Measurements from ENCODE around the gene DENND1A.

DENND1A gene

DNA sequence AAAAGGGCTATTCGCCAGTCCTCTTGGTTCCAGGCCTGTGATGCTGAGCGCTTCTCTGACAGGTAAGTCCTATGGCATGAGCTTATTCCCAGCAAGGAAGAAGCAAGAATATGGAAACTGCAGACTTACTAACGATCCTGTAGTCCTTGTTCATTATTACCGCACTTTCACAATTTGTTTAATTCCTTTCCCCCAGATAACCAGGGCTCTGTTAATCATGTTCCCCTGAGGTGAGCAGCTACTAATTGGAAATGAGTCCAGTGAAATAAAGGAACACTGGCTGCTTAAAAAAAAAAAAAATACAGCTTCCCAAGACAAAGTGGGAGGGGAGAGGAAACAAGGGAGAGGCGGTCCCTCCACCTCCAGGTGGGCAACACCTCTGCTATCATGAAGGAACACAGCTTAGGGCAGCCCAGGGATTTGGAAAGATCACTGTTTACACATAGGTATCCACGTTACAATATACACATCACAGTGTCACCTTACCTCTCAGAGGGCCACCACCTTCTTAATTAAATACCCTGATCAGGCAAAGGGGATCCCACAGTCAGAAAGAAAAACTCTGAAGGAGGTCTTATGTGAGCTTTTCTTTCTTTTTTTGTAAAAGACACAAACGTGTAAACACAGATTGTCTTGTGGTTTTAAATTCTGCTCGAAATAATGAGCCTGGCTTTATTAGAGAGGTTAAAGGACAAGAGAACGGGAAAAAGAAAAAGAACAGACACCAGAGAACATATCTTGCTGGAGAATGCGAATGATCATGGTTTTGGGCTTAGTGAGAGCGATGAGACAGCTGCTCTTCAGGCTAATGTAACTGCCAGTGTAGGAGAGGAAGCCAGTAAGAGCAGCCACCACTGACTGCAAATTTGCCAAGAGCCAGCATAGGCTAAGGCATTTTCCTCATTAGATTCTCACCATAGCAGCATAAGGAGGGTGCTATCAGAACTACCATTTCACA is 315.3 kb downstream of the DENND1A start:
- ATAC-seq (no peak), DNase-seq (no peak)

DNA sequence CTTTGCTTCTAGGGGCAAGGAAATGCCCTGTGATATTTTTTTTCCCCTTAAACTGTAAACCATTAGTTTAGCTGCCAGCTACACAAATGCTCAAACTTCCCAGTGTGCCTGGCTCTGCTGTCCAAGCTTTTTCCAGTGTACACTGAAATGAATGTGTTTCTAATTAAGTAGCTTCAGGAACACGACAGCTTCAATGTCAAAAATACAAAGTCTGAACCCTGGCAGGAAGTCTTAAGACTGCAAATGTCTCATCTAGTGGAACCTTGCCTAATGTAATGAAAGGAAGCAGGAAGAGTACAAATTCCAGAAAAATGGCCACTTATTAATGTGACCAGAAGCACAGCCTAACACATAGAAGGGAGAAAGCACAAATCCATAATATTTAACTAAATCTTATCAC is 318.7 kb downstream of the DENND1A start:
- no peak for DNase-seq
- no peak for ATAC-seq

DNA sequence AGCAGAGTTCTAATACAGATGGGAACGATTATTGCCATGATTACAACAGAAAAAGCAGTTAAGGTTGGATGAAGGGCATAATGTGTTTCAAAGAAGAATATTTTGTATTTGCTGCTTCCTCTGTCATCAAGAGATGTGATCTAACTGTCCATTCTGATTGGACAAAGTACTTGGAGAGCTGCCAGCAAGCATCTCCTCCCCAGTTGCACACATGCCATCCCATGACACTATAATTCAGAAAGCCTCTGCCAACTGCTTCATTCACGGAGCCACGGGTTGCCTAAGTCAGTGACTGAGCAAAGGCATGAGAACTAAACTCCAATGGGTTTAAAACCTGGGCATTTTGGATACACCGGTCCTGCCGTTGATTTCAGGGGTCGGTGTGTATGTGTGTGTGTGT is 320.1 kb downstream of the DENND1A start:
- ATAC-seq = no peak

DNA sequence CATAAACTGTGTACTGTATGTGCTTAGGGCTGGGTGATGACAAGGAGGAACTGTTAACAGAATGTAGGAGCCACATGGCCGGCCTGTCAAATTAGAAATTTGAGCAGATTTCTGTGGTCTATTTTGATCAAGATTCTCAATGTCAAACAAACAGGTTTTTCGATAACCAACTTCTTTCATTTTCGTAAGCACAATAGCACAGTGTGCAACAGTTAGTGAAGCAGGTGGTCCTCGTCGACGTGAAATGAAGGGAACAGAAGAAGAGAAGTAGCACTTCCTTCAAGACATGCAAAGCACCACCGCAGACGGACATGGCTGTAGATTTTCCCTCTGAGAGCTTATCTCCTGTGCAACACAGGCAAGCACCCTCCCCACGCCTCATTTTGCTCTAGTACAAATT is 321.8 kb downstream of the DENND1A start:
- ATAC-seq (no peak), DNase-seq (no peak)

More for the DNA sequence above, 320.1 kb downstream of the DENND1A start:
- no peak for DNase-seq

DNA sequence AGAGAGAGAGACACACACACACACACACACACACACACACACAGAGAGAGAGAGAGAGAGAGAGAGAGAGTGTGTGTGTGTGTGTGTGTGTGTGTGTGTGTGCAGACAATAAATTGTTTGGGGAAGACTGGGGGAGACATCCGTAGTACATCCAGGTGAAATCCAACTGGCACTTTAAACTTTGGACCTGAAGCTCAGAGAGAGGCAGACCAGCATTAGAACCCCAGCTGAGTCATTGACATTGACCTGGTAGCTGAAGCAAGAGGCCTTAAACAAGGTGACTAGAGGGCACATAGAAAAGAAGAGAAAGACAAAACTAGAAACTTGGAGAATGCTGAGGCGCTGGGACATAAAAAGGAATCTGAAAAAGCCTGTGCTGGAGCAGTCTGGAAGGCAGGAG is 322.4 kb downstream of the DENND1A start:
- ATAC-seq (no peak), DNase-seq (no peak)

DNA sequence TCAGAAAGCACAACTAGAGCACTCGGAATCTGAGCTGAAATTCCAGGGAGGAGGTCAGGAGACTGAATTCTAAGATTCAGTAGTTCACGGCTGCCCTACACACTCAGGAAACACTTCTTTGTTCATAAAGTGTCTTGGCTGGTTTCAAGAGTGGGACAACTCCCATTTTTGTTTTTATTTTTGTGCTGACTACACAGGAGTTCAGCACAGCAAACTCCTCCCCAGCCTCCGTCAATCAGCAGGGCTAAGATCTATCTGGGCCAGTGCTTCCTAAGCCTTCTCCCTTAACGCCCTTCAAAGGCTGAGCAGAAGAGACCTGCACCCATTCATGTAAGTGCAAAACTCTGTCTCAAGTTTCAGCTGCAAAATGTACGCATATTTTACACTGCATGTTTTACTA is 323.8 kb downstream of the DENND1A start:
- DNase-seq = no peak
- ATAC-seq = no peak

DNA sequence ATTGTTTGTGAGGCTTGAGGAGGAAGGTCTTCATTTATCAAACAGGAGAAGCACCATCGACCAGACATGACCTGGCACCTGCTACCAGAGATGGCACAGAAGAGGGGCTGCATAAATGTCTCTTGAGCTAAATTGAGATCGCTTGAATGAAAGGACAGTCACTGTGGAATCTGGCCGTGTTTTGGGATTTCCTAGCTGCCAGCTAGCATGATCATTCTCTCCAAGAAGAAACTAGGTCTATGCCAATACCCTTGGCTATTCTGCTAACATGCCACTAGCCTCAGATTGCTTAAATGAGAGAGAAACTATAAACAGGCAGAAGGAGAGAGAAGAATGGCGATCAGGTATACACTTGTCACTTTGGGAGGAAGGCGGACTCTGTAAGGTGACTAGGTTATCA is 324.6 kb downstream of the DENND1A start:
- DNase-seq = no peak
- ATAC-seq = no peak

DNA sequence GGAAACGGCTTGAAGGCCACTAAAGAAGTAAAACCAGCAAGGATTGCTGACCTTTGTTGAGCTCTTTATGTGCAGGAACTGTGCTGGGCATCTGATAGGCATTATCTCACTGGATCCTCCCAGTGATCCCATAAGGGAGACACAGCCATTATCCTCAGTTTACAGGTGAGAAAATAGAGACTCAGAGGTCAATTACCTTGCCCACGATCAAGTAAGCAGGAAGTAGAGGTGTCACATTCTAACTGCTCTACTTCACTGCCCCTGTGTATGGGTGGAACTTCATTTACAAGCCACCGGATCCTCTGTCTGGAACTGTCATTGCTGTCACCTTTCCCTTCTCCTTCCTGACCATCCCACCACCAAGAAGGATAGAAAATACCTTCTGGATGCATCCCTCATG is 325.1 kb downstream of the DENND1A start:
- no peak for ATAC-seq
- no peak for DNase-seq

DNA sequence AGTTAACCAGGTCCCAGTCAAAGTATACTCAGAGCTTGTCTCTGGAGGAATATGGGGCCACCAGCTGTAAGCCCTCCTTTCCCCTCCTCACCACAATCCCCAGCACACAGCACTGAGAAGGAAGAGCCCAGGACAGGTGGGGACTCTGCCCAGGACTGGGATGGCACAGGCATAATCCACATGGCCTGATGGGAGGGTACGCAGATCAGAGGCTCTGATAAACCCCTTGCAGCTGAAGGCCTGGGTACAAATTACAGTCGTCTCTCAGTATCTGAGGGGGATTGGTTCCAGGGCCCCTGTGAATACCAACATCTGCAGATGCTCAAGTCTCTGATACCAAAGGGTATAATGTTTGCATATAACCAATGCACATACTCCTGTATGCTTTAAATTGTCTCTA is 328.1 kb downstream of the DENND1A start:
- ATAC-seq = no peak
- no peak for DNase-seq

DNA sequence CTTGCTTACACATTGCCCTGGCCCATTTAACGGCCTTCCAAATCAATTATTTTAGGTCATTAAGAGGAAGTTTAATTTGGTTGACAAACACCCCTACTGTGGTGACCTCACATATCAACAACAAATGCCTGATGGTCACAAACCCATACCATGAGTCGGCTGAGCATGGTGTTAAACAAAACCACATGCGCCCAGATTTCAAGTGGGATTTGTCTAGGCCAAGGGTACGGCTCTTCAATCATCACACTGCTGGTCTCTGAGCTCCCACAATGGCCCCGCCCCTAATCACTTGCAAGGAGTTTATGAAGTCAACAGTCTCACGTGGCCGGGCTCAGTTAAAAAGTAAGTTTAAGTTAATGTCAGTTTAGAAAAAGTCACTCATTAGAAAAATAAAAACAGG is 330.1 kb downstream of the DENND1A start:
- DNase-seq = no peak
- no peak for ATAC-seq

DNA sequence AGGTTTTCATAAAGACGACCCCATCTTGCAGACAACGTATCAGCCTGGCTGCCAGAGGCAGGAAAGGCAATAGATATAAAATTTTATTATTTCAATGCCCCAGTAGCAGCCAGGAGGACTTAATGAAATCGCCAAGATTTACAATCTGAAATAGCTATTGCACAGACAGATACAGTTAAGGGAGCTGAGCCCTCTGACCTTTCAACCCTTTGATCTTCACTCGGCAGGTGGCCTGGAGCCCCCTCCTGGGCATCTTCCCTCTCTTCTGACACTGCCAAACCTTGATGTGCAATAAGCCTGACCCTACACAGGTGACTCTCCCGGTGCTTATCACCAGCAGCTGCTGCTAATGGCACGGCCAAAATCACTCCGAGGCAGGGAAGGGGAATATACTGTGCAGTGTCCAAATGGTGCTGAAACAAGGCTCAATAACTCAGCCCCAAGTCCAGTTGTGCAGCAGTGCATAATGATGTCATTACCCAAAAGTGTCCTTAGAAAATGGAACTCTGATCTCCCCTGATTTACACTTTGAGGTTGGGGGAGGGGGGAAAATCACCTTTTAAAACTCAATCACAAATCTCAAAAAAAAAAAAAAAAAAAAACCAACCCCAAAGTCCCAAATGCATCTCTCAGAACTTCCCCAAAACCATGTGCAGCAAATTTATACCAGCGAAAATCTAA is 331.9 kb downstream of the DENND1A start:
- no peak for DNase-seq
- ATAC-seq = no peak

DNA sequence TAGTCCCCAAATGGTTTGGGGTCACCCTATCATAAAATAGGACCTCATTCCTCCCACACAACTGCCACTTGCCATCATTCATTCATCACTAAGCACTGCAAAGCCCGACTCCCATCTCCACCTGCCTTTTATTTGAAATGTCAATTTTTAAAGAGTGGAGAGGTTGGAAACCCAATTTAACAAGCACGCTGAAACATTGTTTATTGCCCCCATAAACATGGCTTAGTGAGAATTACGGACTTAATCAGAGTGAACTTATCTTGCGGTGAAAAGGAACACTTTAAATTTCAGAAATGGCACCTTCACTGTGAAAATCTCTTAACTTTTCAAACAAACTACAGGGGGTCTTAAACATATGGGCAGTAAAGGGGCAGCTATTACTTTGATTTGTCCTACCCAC is 332.9 kb downstream of the DENND1A start:
- ATAC-seq (no peak), DNase-seq (no peak)

DNA sequence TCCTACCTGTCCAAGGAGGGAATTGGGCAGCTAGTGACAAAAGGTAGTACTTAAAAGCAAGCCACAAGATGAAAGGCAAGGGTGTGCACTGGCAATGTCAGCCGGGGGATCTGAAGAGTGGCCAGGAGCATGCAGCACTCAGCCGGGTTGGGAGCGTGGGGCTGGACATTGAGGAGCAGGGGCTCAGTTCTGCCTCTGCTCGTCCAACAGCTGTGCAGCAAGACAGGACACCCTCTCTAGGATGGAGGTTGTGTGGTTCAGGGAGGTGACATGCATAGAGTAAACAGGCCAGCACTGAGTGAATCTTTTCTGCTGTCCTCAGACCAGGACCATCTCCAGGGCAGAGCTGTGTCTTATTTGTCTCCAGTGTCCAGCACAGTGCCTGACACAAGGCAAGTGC is 338.6 kb downstream of the DENND1A start:
- no peak for ATAC-seq

DNA sequence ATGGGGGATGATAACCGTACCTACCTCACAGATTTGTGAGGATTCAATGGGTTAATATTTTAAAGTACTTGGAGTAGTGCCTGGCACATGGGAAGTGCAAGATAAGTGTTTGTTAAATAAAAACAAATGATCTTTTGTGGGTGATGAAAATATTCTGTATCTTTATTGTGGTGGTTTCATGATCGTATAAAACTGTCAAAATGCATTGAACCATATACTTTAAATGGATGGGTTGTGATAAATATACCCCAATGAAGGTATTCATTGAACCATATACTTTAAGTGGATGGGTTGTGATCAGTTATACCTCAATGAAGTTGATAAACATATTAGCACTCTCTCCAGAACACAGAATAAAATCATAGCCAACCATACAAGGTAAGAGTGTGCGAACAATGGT is 339.4 kb downstream of the DENND1A start:
- no peak for DNase-seq
- ATAC-seq = no peak

More for the DNA sequence above, 338.6 kb downstream of the DENND1A start:
- no peak for DNase-seq

DNA sequence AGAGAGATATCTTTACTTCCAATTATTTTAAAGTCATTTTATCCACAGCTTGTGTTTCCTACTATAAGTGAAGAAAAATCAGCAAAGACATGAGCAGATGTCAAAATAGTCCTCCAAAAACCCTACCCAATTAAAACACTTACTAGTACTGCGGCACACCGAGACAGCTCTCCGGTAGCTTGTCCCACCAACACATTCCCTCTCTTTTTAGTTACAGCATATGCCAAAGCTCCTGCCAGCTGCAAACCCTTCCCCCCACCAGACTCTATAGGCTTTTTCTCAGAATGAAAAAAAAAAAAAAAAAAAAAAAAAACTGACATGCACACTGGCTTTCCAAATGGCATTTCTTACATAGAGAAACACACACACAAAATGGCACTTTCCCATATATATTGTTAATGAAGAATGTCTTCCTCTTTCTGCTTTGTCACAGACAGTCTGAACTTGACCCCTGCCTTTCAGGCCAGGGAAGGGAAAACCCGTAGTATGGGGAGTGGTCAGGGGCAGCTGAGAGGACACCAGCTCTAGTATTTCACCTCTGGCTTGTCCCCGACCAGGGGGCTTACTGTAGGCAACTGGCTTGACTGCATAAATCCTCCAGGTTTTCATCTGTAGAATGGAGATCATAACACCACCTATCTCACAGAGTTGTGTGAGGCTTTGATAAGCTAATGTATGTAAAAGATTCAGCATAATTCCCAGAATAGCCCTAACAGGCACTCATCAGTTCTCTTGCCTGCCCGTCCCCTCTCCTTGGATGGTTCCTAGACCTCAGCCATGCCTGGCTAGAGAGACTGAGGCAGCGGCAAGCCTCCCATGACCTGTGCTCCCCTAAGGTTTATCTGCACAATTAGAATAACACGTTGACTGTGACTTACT is 340.3 kb downstream of the DENND1A start:
- no peak for ATAC-seq

DNA sequence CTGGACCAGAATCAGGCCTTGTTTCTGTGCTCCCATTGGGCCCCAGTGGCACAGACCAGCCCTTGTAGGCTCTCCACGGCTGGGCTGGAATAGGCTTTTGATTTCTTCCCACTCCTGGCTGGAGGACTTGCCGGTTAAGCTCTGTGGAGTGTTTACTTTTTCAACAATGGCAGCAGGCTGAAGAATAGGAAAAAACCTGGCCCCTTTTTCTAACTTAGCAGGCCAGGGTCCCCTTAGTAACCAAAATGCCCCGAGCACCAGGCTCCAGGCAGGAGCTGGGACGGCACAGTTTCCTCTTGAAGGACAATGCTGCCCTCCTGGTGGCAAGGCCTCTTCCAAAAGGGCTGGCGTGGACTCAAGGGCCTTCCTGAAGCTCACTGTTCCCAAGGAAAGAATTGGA is 343.7 kb downstream of the DENND1A start:
- ATAC-seq (no peak), DNase-seq (no peak)

More for the DNA sequence above, 340.3 kb downstream of the DENND1A start:
- DNase-seq = no peak

DNA sequence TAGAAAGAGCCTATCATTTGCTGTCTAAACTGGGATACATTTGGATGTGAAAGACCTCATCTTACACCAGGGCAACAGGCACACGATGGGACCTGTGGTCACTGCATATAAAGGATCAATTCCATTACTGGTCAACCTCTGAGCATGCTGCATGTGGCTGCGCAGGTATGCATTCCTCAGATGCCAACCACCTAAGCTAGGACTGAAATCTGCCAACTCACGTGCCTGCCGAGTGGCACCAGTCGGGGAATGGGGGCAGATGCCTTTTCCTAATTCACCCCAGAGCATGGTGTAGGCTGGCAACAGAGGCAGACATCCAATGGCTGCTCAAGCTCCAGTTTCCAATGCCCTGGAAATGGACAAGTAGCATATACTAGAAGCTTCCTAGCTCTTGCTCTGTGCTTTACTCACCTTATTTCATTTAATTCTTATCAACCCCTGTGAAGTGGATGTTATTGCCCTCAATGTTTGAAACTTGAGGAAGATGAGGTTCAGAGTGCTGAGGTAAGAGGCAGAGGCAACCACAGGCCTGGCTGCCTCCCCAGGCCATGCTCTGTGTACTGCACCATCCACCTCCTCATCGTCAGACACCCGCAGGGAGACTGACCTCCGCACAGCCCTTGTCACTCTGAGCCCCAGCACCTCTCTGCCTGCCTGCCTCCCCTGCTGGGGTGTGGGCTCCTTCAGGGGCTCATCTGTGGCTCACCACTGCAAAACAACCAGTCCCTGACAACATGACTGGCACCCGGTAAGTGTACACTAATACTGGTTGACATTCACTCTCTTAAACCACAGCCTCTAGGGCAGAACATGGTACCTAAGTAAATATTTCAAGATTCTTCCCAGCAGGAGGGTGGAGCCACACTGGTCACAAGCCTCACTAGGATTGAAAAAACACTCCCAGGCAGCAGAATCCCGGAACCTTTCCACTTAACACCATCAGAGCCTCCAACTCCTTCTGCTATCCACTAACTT is 345.4 kb downstream of the DENND1A start:
- DNase-seq (no peak), ATAC-seq (no peak)

DNA sequence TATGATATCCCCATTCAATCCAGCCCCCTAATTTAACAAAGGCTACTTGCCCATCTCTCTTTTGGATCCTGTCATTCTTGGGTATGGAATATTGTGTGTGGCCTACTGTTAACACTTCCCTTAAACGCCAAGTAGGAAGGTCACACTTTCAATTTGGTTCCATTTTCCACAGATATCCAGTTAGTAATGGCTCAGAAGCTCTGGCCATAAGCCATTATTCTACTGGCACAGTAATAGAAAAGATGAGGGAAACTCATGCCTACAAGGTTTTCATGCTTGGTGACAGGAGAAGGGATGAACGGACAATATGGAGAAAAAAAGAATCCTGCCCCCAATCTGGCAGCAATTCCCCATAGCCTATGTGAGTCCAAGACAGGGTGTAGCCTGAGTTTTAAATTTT is 346.3 kb downstream of the DENND1A start:
- no peak for ATAC-seq
- DNase-seq = no peak

DNA sequence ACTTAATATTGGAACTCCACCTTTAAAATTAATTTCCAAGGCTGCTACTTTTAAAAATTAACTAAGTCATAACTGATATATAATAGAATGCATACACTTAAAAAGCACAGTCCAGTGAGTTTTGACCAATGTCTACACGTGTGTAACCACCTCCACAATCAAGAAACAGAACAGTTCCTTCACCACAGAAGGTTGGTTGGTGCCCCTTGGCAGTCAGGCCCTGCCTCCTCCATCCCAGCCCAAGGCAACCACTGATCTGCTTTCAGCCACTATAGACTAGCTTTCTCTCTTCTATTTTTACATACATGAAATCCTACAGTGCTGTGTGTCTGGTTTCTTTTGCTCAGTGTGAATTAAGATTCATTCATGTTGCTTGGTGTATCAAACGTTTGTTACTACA is 358.7 kb downstream of the DENND1A start:
- DNase-seq (no peak), ATAC-seq (no peak)

DNA sequence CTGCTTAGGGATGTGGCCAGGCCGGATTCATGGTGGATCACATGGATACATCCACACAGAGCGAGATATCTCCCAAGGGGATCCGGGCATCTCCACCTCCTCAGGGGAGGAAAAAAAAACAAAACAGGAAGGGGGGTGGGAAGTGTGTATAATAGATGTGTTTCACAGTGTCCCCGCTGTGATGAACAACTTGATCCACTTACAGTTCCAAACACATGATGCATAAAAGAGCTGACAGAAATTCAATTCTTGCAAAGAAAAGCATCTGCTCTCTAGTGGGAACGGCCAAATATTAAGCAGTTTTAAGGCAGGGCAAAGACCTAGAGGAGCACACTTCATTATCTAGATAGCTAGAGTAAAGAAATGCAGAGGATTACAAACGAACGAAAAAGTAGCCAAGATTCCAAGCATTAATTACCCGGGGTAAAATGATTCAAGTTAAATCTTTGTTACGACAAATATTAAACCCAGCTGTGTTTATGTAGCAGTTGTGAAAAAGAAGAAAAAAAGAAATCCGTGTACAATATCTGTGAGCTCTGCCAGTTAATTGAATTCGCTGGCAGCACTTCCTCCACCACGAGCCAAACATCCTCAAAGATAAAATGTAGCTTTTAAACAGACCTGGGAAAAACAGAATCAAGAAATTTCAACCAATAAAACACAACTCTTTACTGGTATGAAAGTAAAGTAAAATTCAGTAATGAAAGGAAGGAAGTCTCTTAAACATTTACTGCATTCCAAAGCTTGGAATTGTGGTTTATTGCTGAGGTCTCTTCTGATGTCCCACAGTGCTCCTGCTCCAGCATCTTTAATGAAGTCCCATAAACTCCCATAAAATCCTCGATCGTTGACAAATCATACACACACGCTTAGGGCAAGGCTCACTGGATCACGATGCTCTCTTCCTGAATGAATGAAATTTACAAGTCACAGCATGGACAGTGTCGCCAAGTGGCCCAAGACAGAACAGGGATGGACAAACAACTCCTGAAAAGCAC is 360.9 kb downstream of the DENND1A start:
- DNase-seq (no peak), ATAC-seq (no peak)
